Ishikawa (cell line): ENCODE results near the gene POU3F3.

Experiments used
- CEBPB ChIP-seq: IDR thresholded peaks from 2 replicates; pipeline ENCODE4 v1.6.1; 2012
- CREB1 ChIP-seq: IDR thresholded peaks from 2 replicates; pipeline ENCODE4 v1.6.1; 2012; ENCODE audit warnings: low read depth
- EGR1 ChIP-seq: IDR thresholded peaks from 2 replicates; pipeline ENCODE4 v1.6.1; 2012
- EP300 ChIP-seq: IDR thresholded peaks from 2 replicates; pipeline ENCODE4 v1.6.1; 2012; ENCODE audit warnings: borderline replicate concordance
- FOXM1 ChIP-seq: IDR thresholded peaks from 2 replicates; pipeline ENCODE4 v1.6.1; 2012; ENCODE audit warnings: low read depth, borderline replicate concordance
- MAX ChIP-seq: IDR thresholded peaks from 2 replicates; pipeline ENCODE4 v1.6.1; 2012
- NFIC ChIP-seq: IDR thresholded peaks from 2 replicates; pipeline ENCODE4 v1.6.1; 2012
- RAD21 ChIP-seq: IDR thresholded peaks from 2 replicates; pipeline ENCODE4 v1.6.1; 2012; ENCODE audit warnings: low read depth
- REST ChIP-seq: IDR thresholded peaks from 2 replicates; pipeline ENCODE4 v1.6.1; 2012; ENCODE audit warnings: low read depth, mild to moderate bottlenecking
- TAF1 ChIP-seq: IDR thresholded peaks from 2 replicates; pipeline ENCODE4 v1.6.1; 2012; ENCODE audit warnings: low read depth, mild to moderate bottlenecking
- TCF12 ChIP-seq: IDR thresholded peaks from 2 replicates; pipeline ENCODE4 v1.6.1; 2012; ENCODE audit warnings: low read depth
- TEAD4 ChIP-seq: IDR thresholded peaks from 2 replicates; pipeline ENCODE4 v1.6.1; 2012
- USF1 ChIP-seq: IDR thresholded peaks from 2 replicates; pipeline ENCODE4 v1.6.1; 2012
- YY1 ChIP-seq: IDR thresholded peaks from 2 replicates; pipeline ENCODE4 v1.6.1; 2012; ENCODE audit warnings: low read depth
- ZBTB7A ChIP-seq: IDR thresholded peaks from 2 replicates; pipeline ENCODE4 v1.6.1; 2012; ENCODE audit warnings: low read depth

Gene POU3F3

GRCh38 chr2:104880076-104880475, 26.2 kb downstream of the POU3F3 start:
- no peak for TF ChIP-seq EGR1
- no peak for TF ChIP-seq TCF12
- no peak for TF ChIP-seq FOXM1
- TF ChIP-seq TEAD4 = no peak
- no peak for TF ChIP-seq MAX
- no peak for TF ChIP-seq RAD21
- TF ChIP-seq USF1 = no peak

GRCh38 chr2:104883357-104883756, 29.4 kb downstream of the POU3F3 start:
- TF ChIP-seq REST (no peak), NFIC (no peak), EGR1 (no peak), TCF12 (no peak)

GRCh38 chr2:104885119-104885782, 31.3 kb downstream of the POU3F3 start:
- TF ChIP-seq REST (no peak), FOXM1 (no peak), CREB1 (no peak), USF1 (no peak), RAD21 (no peak), MAX (no peak), NFIC (no peak), ZBTB7A (no peak), EGR1 (no peak), YY1 (no peak), TCF12 (no peak), TEAD4 (no peak), CEBPB (no peak), EP300 (no peak), TAF1 (no peak)

- TF ChIP-seq NFIC (no peak), EP300 (no peak), TEAD4 (no peak), YY1 (no peak), REST (no peak), EGR1 (no peak), ZBTB7A (no peak), TCF12 (no peak), MAX (no peak), USF1 (no peak), TAF1 (no peak), FOXM1 (no peak), CREB1 (no peak), CEBPB (no peak), RAD21 (no peak)
Measured at GRCh38 chr2:104887676-104888075, 33.8 kb downstream of the POU3F3 start.
